GM23338 (cell line): ENCODE measurements around the gene TGFB1. TPM values are rescaled to one million over a fixed set of nuclear protein-coding genes. Genes with fewer than 3 reads are reported as not detected.

Source experiments
- ATAC-seq: fragments of 200-7000 bp; cut with Tn5 transposase; 3 replicates; pipeline ENCODE4 v1.9.1; 2020
- DNase-seq: peaks from one replicate; pipeline ENCODE4 v3.0.0-alpha.2; 2015; ENCODE audit warnings: low spot score
- H2AFZ ChIP-seq: fragments of 200-600 bp; sonication (generic); 2 replicates; pipeline ENCODE4 v1.8.0; 2016; ENCODE audit warnings: antibody characterized with exemption, mild to moderate bottlenecking, moderate library complexity
- H3F3A ChIP-seq: fragments of 200-600 bp; sonication (generic); replicated peaks from 2 replicates; pipeline ENCODE4 v1.8.0; 2017; ENCODE audit warnings: antibody characterized with exemption, mixed run types, low read depth
- H3K27ac ChIP-seq: fragments of 200-600 bp; sonication (generic); 2 replicates; pipeline ENCODE4 v1.6.1; 2016; ENCODE audit warnings: low read depth
- H3K27me3 ChIP-seq: fragments of 200-600 bp; sonication (generic); 2 replicates; pipeline ENCODE4 v1.8.0; 2016; ENCODE audit warnings: mild to moderate bottlenecking, mixed run types, moderate library complexity; ENCODE audit not compliant: insufficient read depth
- H3K36me3 ChIP-seq: fragments of 200-600 bp; sonication (generic); 2 replicates; pipeline ENCODE4 v1.8.0; 2016; ENCODE audit warnings: mild to moderate bottlenecking; ENCODE audit not compliant: insufficient read depth
- H3K4me1 ChIP-seq: fragments of 200-600 bp; sonication (generic); 2 replicates; pipeline ENCODE4 v1.8.0; 2016; ENCODE audit warnings: mild to moderate bottlenecking, moderate library complexity; ENCODE audit not compliant: insufficient read depth
- H3K4me2 ChIP-seq: fragments of 200-600 bp; sonication (generic); 2 replicates; pipeline ENCODE4 v1.7.1; 2017; ENCODE audit warnings: mixed run types
- H3K4me3 ChIP-seq: fragments of 200-600 bp; sonication (generic); 2 replicates; pipeline ENCODE4 v1.6.1; 2016; ENCODE audit warnings: mixed run types
- H3K79me2 ChIP-seq: fragments of 200-600 bp; sonication (generic); replicated peaks from 2 replicates; pipeline ENCODE4 v1.8.0; 2017; ENCODE audit warnings: mild to moderate bottlenecking; ENCODE audit not compliant: insufficient read depth
- H3K9me2 ChIP-seq: fragments of 200-600 bp; sonication (generic); 2 replicates; pipeline ENCODE4 v1.8.0; 2017; ENCODE audit not compliant: insufficient read depth
- H4K20me1 ChIP-seq: fragments of 200-600 bp; sonication (generic); replicated peaks from 2 replicates; pipeline ENCODE4 v1.8.0; 2017; ENCODE audit warnings: mild to moderate bottlenecking; ENCODE audit not compliant: insufficient read depth
- H3K27ac Mint-ChIP-seq: 2 replicates; pipeline ENCODE4 v1.8.0; 2020; ENCODE audit warnings: inconsistent platforms, mild to moderate bottlenecking, moderate library complexity, mixed read lengths
- H3K27me3 Mint-ChIP-seq: 3 replicates; pipeline ENCODE4 v1.8.0; 2022; ENCODE audit warnings: low read depth, mild to moderate bottlenecking, moderate library complexity, mixed read lengths, inconsistent platforms; ENCODE audit not compliant: insufficient read depth, poor library complexity
- H3K36me3 Mint-ChIP-seq: 3 replicates; pipeline ENCODE4 v1.8.0; 2021; ENCODE audit warnings: low read depth, mild to moderate bottlenecking, inconsistent platforms, moderate library complexity, mixed read lengths
- H3K4me1 Mint-ChIP-seq: 3 replicates; pipeline ENCODE4 v1.8.0; 2020; ENCODE audit warnings: mild to moderate bottlenecking, inconsistent platforms, mixed read lengths
- H3K4me3 Mint-ChIP-seq: 3 replicates; pipeline ENCODE4 v1.8.0; 2021; ENCODE audit warnings: moderate library complexity, mild to moderate bottlenecking, inconsistent platforms, mixed read lengths
- H3K9me3 Mint-ChIP-seq: 3 replicates; pipeline ENCODE4 v1.8.0; 2020; ENCODE audit warnings: moderate library complexity, mild to moderate bottlenecking, inconsistent platforms, mixed read lengths
- CREB1 ChIP-seq: fragments of 250-450 bp; sonication (Bioruptor Pico); IDR thresholded peaks from 2 replicates; pipeline ENCODE4 v1.5.0; 2020; ENCODE audit warnings: low read depth, mild to moderate bottlenecking, moderate library complexity
- CTCF ChIP-seq, 2 experiments: fragments of 200-600 bp in 1 of 2; sonication (generic) in 1 of 2; conservative IDR thresholded peaks; 2 replicates each; pipeline versions ENCODE4 v1.5.1 to v1.6.1; 2016 to 2017; ENCODE audit warnings: antibody characterized with exemption in 2 of 2, low read depth in 2 of 2, mild to moderate bottlenecking in 2 of 2, moderate library complexity in 1 of 2
- ETS1 ChIP-seq: IDR thresholded peaks from 2 replicates; pipeline ENCODE4 v1.6.1; 2016; ENCODE audit warnings: antibody characterized with exemption
- EZH2 ChIP-seq: fragments of 200-600 bp; sonication (generic); IDR thresholded peaks from one replicate; pipeline ENCODE4 v1.8.0; 2017; ENCODE audit warnings: antibody characterized with exemption, mild to moderate bottlenecking, low read depth; ENCODE audit not compliant: unreplicated experiment
- EZH2phosphoT487 ChIP-seq: fragments of 200-600 bp; sonication (generic); IDR thresholded peaks from one replicate; pipeline ENCODE4 v1.8.1; 2018; ENCODE audit warnings: antibody characterized with exemption; ENCODE audit not compliant: unreplicated experiment
- JUNB ChIP-seq: IDR thresholded peaks from one replicate; pipeline ENCODE4 v1.6.1; 2016; ENCODE audit warnings: antibody characterized with exemption; ENCODE audit not compliant: unreplicated experiment
- NANOG ChIP-seq: IDR thresholded peaks from 2 replicates; pipeline ENCODE4 v1.6.1; 2016; ENCODE audit warnings: antibody characterized with exemption, borderline replicate concordance
- REST ChIP-seq: IDR thresholded peaks from one replicate; pipeline ENCODE4 v1.6.1; 2018; ENCODE audit warnings: antibody characterized with exemption; ENCODE audit not compliant: unreplicated experiment
- STAT1 ChIP-seq: IDR thresholded peaks from one replicate; pipeline ENCODE4 v1.6.1; 2016; ENCODE audit warnings: antibody characterized with exemption; ENCODE audit not compliant: unreplicated experiment
- ZNF114 ChIP-seq: fragments of 250-450 bp; sonication (Bioruptor Pico); IDR thresholded peaks from 2 replicates; pipeline ENCODE4 v1.5.0; 2020; ENCODE audit warnings: mild to moderate bottlenecking, moderate library complexity
- ZNF331 ChIP-seq: fragments of 250-450 bp; sonication (Bioruptor Pico); IDR thresholded peaks from 2 replicates; pipeline ENCODE4 v1.5.0; 2020; ENCODE audit warnings: low read depth, mild to moderate bottlenecking, moderate library complexity
- polyA plus RNA-seq: library from polyadenylated mRNA; unstranded; fragments of >200 nt; fragmentation: Nextera tagmentation; extraction: Ambion mirVana; gene quantifications from 2 replicates; pipeline ENCODE4 v1.2.1, GENCODE V29; 2016
- total RNA-seq: library from RNA; depleted of rRNA; stranded (reverse); fragments of >200 nt; shearing (Covaris generic); gene quantifications from 2 replicates; pipeline ENCODE4 v1.2.3, GENCODE V29; 2014

TGFB1 gene
- total and polyA plus RNA-seq, 2 experiments from 2014 or later: 0.99 to 7.9 TPM

- TF ChIP-seq REST (no peak), EZH2 (no peak), JUNB (no peak), STAT1 (no peak), ZNF331 (CRISPR knock-in tag) (no peak)
Measured at GRCh38 chr19:41323023-41323422, 30.7 kb downstream of the TGFB1 start (continued).

GRCh38 chr19:41322451-41322850 is 31.3 kb downstream of the TGFB1 start:
- DNase-seq (no peak), ATAC-seq (no peak)
- no peak overlapping the region for H3K4me3 ChIP-seq
- H3K9me3 Mint-ChIP-seq: peaks cover 3% of the 10 kb centered on the region; the same call in 2 of the 3 replicates
- no peak overlapping the region for H2AFZ ChIP-seq
- H3K36me3 ChIP-seq: no peaks in the 10 kb centered on the region
- H4K20me1 ChIP-seq: no peaks in the 10 kb centered on the region; the same call in 1 of the 2 replicates
- peak overlapping the region; percentile 56; the same call in 1 of the 2 replicates for H3K27ac Mint-ChIP-seq
- peaks cover 48% of the 10 kb centered on the region for H3K4me1 ChIP-seq
- H3K27ac ChIP-seq: peak overlapping the region; percentile 84; the same call in 1 of the 2 replicates
- peaks cover 37% of the 10 kb centered on the region for H3K36me3 Mint-ChIP-seq
- no peaks in the 10 kb centered on the region for H3K27me3 ChIP-seq
- no peaks in the 10 kb centered on the region for H3K79me2 ChIP-seq
- no peak overlapping the region; the same call in 2 of the 3 replicates for H3K4me3 Mint-ChIP-seq
- H3F3A ChIP-seq: peaks cover 27% of the 10 kb centered on the region
- peaks cover 28% of the 10 kb centered on the region for H3K27me3 Mint-ChIP-seq
- H3K9me2 ChIP-seq: no peaks in the 10 kb centered on the region
- H3K4me1 Mint-ChIP-seq: peaks cover 51% of the 10 kb centered on the region
- no peak overlapping the region; the same call in 1 of the 2 replicates for H3K4me2 ChIP-seq
- no peak for TF ChIP-seq CTCF (conservative IDR thresholded peaks at IDR 0.05; ENCODE audit: low read depth in 2 of 2)
- TF ChIP-seq EZH2phosphoT487: no peak
- TF ChIP-seq EZH2: no peak
- no peak for TF ChIP-seq NANOG
- no peak for TF ChIP-seq REST
- no peak for TF ChIP-seq ETS1
- TF ChIP-seq CREB1 (CRISPR knock-in tag): no peak
- no peak for TF ChIP-seq STAT1
- no peak for TF ChIP-seq ZNF114 (CRISPR knock-in tag)
- no peak for TF ChIP-seq ZNF331 (CRISPR knock-in tag)
- TF ChIP-seq JUNB: no peak
